CD14-positive monocyte (primary cell): ENCODE measurements around the gene NLK. TPM values are rescaled to one million over a fixed set of nuclear protein-coding genes. Genes with fewer than 3 reads are reported as not detected.

Source experiments
- DNase-seq, 3 donors: peaks; one replicate each; pipeline ENCODE4 v3.0.0-alpha.2; 2011 to 2022
- H2AFZ ChIP-seq: 2 replicates; pipeline ENCODE4 v1.6.0; 2012; ENCODE audit warnings: mild to moderate bottlenecking, low read depth, low read length, inconsistent platforms; ENCODE audit not compliant: insufficient read depth, poor library complexity, severe bottlenecking
- H3K27ac ChIP-seq, 2 donors: 1 replicate in 1 of 2; 2 replicates in 1 of 2; pipeline ENCODE4 v1.5.1; 2012 to 2013; ENCODE audit warnings: low read length in 2 of 2, control low read depth in 1 of 2, inconsistent platforms in 1 of 2, low read depth in 1 of 2, mild to moderate bottlenecking in 1 of 2
- H3K27me3 ChIP-seq, 2 donors: one replicate each; pipeline versions ENCODE4 v1.6.0 to v1.6.1; 2011 to 2013; ENCODE audit warnings: low read length in 2 of 2; ENCODE audit not compliant: control insufficient read depth in 2 of 2, insufficient read depth in 2 of 2
- H3K36me3 ChIP-seq, 2 donors: replicated peaks in 1 of 2; 1 replicate in 1 of 2; 2 replicates in 1 of 2; pipeline versions ENCODE4 v1.5.1 to v1.6.1; 2012 to 2013; ENCODE audit warnings: low read length in 2 of 2, control low read depth in 1 of 2, inconsistent platforms in 1 of 2, mild to moderate bottlenecking in 1 of 2; ENCODE audit not compliant: insufficient read depth in 2 of 2, control insufficient read depth in 1 of 2
- H3K4me1 ChIP-seq, 2 donors: 1 replicate in 1 of 2; 2 replicates in 1 of 2; pipeline versions ENCODE4 v1.5.1 to v1.6.1; 2012 to 2013; ENCODE audit warnings: low read length in 2 of 2, control low read depth in 1 of 2, inconsistent platforms in 1 of 2, mild to moderate bottlenecking in 1 of 2, moderate library complexity in 1 of 2; ENCODE audit not compliant: insufficient read depth in 2 of 2, control insufficient read depth in 1 of 2
- H3K4me2 ChIP-seq: replicated peaks from 2 replicates; pipeline ENCODE3; 2012; ENCODE audit warnings: low read length, moderate library complexity, mild to moderate bottlenecking; ENCODE audit not compliant: poor library complexity, severe bottlenecking; ENCODE audit errors: extremely low read depth
- H3K4me3 ChIP-seq, 3 experiments: fragments of 200-600 bp in 1 of 3; sonication (generic) in 1 of 3; replicated peaks in 1 of 3; 1 replicate in 2 of 3; 2 replicates in 1 of 3; pipeline ENCODE4 v1.5.1; 2011 to 2013; ENCODE audit warnings: low read length in 3 of 3, mild to moderate bottlenecking in 3 of 3, control low read depth in 2 of 3, low read depth in 2 of 3, inconsistent platforms in 1 of 3, moderate library complexity in 1 of 3
- H3K79me2 ChIP-seq: 2 replicates; pipeline ENCODE4 v1.6.0; 2012; ENCODE audit warnings: mild to moderate bottlenecking, control low read depth, inconsistent platforms, low read length, moderate library complexity; ENCODE audit not compliant: insufficient read depth
- H3K9ac ChIP-seq: 2 replicates; pipeline ENCODE4 v1.6.0; 2017; ENCODE audit warnings: low read length, mild to moderate bottlenecking; ENCODE audit not compliant: insufficient read depth, poor library complexity, severe bottlenecking
- H3K9me3 ChIP-seq, 2 donors: replicated peaks in 1 of 2; 1 replicate in 1 of 2; 2 replicates in 1 of 2; pipeline versions ENCODE4 v1.5.1 to v1.6.1; 2012 to 2013; ENCODE audit warnings: low read length in 2 of 2, control low read depth in 1 of 2; ENCODE audit not compliant: control insufficient read depth in 1 of 2, insufficient read depth in 1 of 2
- H4K20me1 ChIP-seq: 2 replicates; pipeline ENCODE4 v1.6.0; 2012; ENCODE audit warnings: mild to moderate bottlenecking, low read length, control low read depth, moderate library complexity; ENCODE audit not compliant: insufficient read depth
- H3K27ac Mint-ChIP-seq, 7 donors: one replicate each; pipeline ENCODE4 v1.8.0; 2020; ENCODE audit warnings: mild to moderate bottlenecking in 7 of 7, mixed read lengths in 7 of 7, moderate library complexity in 6 of 7, inconsistent platforms in 2 of 7
- H3K27me3 Mint-ChIP-seq, 3 donors: one replicate each; pipeline ENCODE4 v1.8.0; 2021 to 2022; ENCODE audit warnings: low read depth in 3 of 3, mild to moderate bottlenecking in 3 of 3, mixed read lengths in 3 of 3, moderate library complexity in 3 of 3, inconsistent platforms in 1 of 3
- H3K36me3 Mint-ChIP-seq, 2 donors: one replicate each; pipeline ENCODE4 v1.8.0; 2020; ENCODE audit warnings: mixed read lengths in 2 of 2, inconsistent platforms in 1 of 2, mild to moderate bottlenecking in 1 of 2
- H3K4me1 Mint-ChIP-seq: one replicate; pipeline ENCODE4 v1.8.0; 2020; ENCODE audit warnings: mild to moderate bottlenecking, mixed read lengths
- H3K4me3 Mint-ChIP-seq, 2 donors: one replicate each; pipeline ENCODE4 v1.8.0; 2020; ENCODE audit warnings: mild to moderate bottlenecking in 2 of 2, mixed read lengths in 2 of 2, moderate library complexity in 1 of 2
- H3K9me3 Mint-ChIP-seq, 7 donors: one replicate each; pipeline ENCODE4 v1.8.0; 2020 to 2022; ENCODE audit warnings: mixed read lengths in 7 of 7, mild to moderate bottlenecking in 6 of 7, moderate library complexity in 6 of 7, inconsistent platforms in 2 of 7
- WGBS: methylation state at CpG from one replicate; pipeline ENCODE4 v1.1.5; 2013; ENCODE audit warnings: missing lambda C conversion rate; ENCODE audit not compliant: insufficient coverage; 5-methylcytosine and 5-hydroxymethylcytosine counted together
- intact Hi-C, 2 donors: fragments of 100-400 bp; cut with micrococcal nuclease; formaldehyde crosslinking; loops; one replicate each; pipeline versions ENCODE4 v1.15.0 to v1.15.1; 2023
- polyA plus RNA-seq, 3 donors: library from polyadenylated mRNA; depleted of rRNA in 1 of 3; unstranded in 2 of 3; stranded (reverse) in 1 of 3; fragments of 300-500 nt in 2 of 3; fragments of >200 nt in 1 of 3; fragmentation: Illumina TruSeq in 2 of 3; gene quantifications; 1 replicate in 2 of 3; 2 replicates in 1 of 3; pipeline ENCODE4 v1.2.3, GENCODE V29; 2012 to 2021
- TF ChIP-seq, protein P1 (sequence below): fragments of 200-600 bp; IDR thresholded peaks from one replicate; pipeline ENCODE4 v1.8.0; 2022; ENCODE audit warnings: antibody characterized with exemption, mild to moderate bottlenecking

NLK gene
- polyA plus RNA-seq, 3 donors, result 1.7 to 6.5 (median 2.0) TPM

DNA sequence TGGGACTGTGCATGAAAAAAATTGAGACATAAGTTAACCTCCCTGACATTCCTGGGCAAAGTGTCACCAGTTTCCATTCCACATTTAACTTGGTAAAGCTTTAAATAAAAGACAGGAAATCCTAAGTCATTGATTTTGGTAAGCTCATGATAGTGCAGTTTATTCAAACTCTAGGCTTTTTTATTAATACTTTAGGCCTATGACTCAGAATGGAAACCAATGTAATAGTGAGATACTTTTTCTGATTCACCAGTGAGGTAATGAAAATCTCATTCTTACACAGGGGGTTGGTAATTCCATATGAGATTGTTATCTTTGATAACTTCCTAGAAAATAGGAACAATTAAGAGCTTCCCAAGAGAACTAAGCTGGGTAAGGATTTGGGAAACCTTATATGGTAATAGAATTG lies 91.1 kb downstream of the NLK start:
- peaks cover 16 to 33% of the 10 kb centered on the region in 2 donors for H3K36me3 ChIP-seq
- intact Hi-C loops, result no loop called here
- H3K27ac ChIP-seq, result no peak overlapping the region
- no peaks in the 10 kb centered on the region for H3K9me3 Mint-ChIP-seq
- DNase-seq, result no peak
- H3K4me1 Mint-ChIP-seq, result no peaks in the 10 kb centered on the region
- no peak overlapping the region for H3K4me3 Mint-ChIP-seq
- H3K9me3 ChIP-seq, result no peaks in the 10 kb centered on the region
- H2AFZ ChIP-seq, result no peak overlapping the region
- H3K4me1 ChIP-seq, result no peaks in the 10 kb centered on the region
- no peaks in the 10 kb centered on the region for H3K27me3 Mint-ChIP-seq
- H3K9ac ChIP-seq, result no peak overlapping the region
- H3K4me2 ChIP-seq, result no peak overlapping the region
- no peak overlapping the region for H3K4me3 ChIP-seq
- no peaks in the 10 kb centered on the region for H3K79me2 ChIP-seq
- no peak overlapping the region for H3K27ac Mint-ChIP-seq
- TF ChIP-seq, protein P1, sequence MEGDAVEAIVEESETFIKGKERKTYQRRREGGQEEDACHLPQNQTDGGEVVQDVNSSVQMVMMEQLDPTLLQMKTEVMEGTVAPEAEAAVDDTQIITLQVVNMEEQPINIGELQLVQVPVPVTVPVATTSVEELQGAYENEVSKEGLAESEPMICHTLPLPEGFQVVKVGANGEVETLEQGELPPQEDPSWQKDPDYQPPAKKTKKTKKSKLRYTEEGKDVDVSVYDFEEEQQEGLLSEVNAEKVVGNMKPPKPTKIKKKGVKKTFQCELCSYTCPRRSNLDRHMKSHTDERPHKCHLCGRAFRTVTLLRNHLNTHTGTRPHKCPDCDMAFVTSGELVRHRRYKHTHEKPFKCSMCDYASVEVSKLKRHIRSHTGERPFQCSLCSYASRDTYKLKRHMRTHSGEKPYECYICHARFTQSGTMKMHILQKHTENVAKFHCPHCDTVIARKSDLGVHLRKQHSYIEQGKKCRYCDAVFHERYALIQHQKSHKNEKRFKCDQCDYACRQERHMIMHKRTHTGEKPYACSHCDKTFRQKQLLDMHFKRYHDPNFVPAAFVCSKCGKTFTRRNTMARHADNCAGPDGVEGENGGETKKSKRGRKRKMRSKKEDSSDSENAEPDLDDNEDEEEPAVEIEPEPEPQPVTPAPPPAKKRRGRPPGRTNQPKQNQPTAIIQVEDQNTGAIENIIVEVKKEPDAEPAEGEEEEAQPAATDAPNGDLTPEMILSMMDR, result no peak
- no peaks in the 10 kb centered on the region for H3K27me3 ChIP-seq
- H3K36me3 Mint-ChIP-seq, result peaks cover 20 to 32% of the 10 kb centered on the region in 2 donors
- no peaks in the 10 kb centered on the region for H4K20me1 ChIP-seq

GRCh38 chr17:28136923-28137322 lies 94.4 kb downstream of the NLK start:
- H3K9me3 Mint-ChIP-seq, result no peaks in the 10 kb centered on the region
- TF ChIP-seq, protein P1, result no peak
- H3K4me1 Mint-ChIP-seq, result no peaks in the 10 kb centered on the region
- H3K27me3 ChIP-seq, result no peaks in the 10 kb centered on the region
- intact Hi-C loops, result no loop called here
- H3K27ac Mint-ChIP-seq, result no peak overlapping the region
- H3K4me1 ChIP-seq, result no peaks in the 10 kb centered on the region
- H3K36me3 ChIP-seq, result peaks cover 16 to 41% of the 10 kb centered on the region in 2 donors
- no peak overlapping the region for H3K4me3 ChIP-seq
- H3K79me2 ChIP-seq, result no peaks in the 10 kb centered on the region
- H3K27me3 Mint-ChIP-seq, result peaks cover 0 to 2% (median 0%) of the 10 kb centered on the region in 3 donors
- H4K20me1 ChIP-seq, result no peaks in the 10 kb centered on the region
- WGBS, result no CpG with 5 or more reads among the region's 3 CpGs
- no peak for DNase-seq
- H3K4me3 Mint-ChIP-seq, result no peak overlapping the region
- no peak overlapping the region for H2AFZ ChIP-seq
- H3K36me3 Mint-ChIP-seq, result peaks cover 22 to 36% of the 10 kb centered on the region in 2 donors
- no peaks in the 10 kb centered on the region for H3K9me3 ChIP-seq
- no peak overlapping the region for H3K4me2 ChIP-seq
- no peak overlapping the region for H3K27ac ChIP-seq
- H3K9ac ChIP-seq, result no peak overlapping the region
